WERI-Rb-1 (cell line): Measurements from ENCODE around the gene USHBP1.

Experiments used
- DNase-seq: peaks from one replicate; pipeline ENCODE4 v3.0.0-alpha.2; 2020
- H3K27ac ChIP-seq: fragments of 250-450 bp; sonication (Bioruptor Pico); 2 replicates; pipeline ENCODE4 v1.5.1; 2020; ENCODE audit warnings: mild to moderate bottlenecking, moderate library complexity
- H3K27me3 ChIP-seq: fragments of 250-450 bp; sonication (Bioruptor Pico); 2 replicates; pipeline ENCODE4 v1.5.1; 2021; ENCODE audit warnings: mild to moderate bottlenecking, low read depth, moderate library complexity; ENCODE audit not compliant: insufficient read depth, severe bottlenecking
- H3K36me3 ChIP-seq: fragments of 250-450 bp; sonication (Bioruptor Pico); 2 replicates; pipeline ENCODE4 v1.5.1; 2020; ENCODE audit warnings: mild to moderate bottlenecking, moderate library complexity
- H3K4me3 ChIP-seq: 2 replicates; pipeline ENCODE4 v1.5.1; 2011; ENCODE audit warnings: low read depth, mild to moderate bottlenecking, control low read depth, low read length
- H3K9me3 ChIP-seq: fragments of 250-450 bp; sonication (Bioruptor Pico); 2 replicates; pipeline ENCODE4 v1.5.1; 2021; ENCODE audit warnings: mild to moderate bottlenecking, moderate library complexity; ENCODE audit not compliant: severe bottlenecking
- TF ChIP-seq, protein P1 (sequence below): IDR thresholded peaks from 2 replicates; pipeline ENCODE4 v1.5.1; 2011; ENCODE audit warnings: low read depth, mild to moderate bottlenecking, control low read depth, inconsistent platforms, low read length

Gene USHBP1

DNA sequence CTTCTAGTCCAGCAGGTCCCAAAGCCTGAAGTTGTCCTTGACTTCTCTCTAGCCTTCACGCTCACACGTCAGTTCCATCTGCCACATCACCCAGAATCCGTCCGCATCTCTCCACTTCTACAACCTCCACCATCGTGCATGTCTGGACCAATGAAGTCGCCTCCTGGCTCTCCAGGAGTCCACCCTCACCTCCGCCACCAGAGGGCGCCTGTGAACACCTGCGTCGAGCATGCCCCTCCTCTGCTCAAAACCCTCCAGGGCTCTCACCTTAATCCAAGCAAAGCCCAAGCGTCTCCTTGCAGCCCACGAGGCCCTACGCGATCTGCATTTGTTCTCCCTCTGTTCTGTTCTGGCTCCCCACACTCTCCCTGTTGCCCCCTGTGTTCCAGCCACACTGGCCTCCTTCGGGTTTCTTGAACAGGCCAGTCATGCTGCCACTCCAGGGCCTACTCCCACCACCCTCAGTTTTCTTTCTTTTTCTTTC is 3.7 kb downstream of the USHBP1 start:
- H3K36me3 ChIP-seq: no peaks in the 10 kb centered on the region
- H3K27ac ChIP-seq: peak overlapping the region; percentile 87
- DNase-seq: peak; percentile 95
- H3K9me3 ChIP-seq: peaks cover 25% of the 10 kb centered on the region
- H3K27me3 ChIP-seq: no peaks in the 10 kb centered on the region
- TF ChIP-seq, protein P1, sequence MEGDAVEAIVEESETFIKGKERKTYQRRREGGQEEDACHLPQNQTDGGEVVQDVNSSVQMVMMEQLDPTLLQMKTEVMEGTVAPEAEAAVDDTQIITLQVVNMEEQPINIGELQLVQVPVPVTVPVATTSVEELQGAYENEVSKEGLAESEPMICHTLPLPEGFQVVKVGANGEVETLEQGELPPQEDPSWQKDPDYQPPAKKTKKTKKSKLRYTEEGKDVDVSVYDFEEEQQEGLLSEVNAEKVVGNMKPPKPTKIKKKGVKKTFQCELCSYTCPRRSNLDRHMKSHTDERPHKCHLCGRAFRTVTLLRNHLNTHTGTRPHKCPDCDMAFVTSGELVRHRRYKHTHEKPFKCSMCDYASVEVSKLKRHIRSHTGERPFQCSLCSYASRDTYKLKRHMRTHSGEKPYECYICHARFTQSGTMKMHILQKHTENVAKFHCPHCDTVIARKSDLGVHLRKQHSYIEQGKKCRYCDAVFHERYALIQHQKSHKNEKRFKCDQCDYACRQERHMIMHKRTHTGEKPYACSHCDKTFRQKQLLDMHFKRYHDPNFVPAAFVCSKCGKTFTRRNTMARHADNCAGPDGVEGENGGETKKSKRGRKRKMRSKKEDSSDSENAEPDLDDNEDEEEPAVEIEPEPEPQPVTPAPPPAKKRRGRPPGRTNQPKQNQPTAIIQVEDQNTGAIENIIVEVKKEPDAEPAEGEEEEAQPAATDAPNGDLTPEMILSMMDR: peak; percentile 97
- no peak overlapping the region for H3K4me3 ChIP-seq

DNA sequence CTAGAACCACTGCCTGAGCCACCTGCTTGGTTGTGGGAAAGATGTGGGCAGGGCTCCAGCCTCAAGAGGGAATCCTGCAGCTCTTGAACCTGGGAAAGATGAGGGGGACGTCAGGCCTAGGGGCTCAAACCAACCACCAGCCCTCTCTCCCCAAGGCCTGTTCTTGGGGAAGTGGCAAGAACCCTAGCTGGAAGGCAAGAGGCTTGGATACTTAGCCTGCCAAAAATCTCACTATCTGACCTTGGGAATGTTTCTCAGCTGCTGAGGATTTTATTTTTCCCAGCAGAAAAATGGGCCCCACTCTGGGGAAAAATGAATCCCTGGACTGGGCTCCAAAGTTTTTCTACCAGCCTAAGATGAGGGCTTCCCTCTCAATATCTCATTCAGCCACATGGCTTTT is 4.6 kb downstream of the USHBP1 start:
- H3K4me3 ChIP-seq: no peak overlapping the region
- H3K9me3 ChIP-seq: peaks cover 25% of the 10 kb centered on the region
- DNase-seq: no peak
- H3K27me3 ChIP-seq: no peaks in the 10 kb centered on the region
- no peaks in the 10 kb centered on the region for H3K36me3 ChIP-seq
- TF ChIP-seq, protein P1: no peak
- H3K27ac ChIP-seq: no peak overlapping the region

DNA sequence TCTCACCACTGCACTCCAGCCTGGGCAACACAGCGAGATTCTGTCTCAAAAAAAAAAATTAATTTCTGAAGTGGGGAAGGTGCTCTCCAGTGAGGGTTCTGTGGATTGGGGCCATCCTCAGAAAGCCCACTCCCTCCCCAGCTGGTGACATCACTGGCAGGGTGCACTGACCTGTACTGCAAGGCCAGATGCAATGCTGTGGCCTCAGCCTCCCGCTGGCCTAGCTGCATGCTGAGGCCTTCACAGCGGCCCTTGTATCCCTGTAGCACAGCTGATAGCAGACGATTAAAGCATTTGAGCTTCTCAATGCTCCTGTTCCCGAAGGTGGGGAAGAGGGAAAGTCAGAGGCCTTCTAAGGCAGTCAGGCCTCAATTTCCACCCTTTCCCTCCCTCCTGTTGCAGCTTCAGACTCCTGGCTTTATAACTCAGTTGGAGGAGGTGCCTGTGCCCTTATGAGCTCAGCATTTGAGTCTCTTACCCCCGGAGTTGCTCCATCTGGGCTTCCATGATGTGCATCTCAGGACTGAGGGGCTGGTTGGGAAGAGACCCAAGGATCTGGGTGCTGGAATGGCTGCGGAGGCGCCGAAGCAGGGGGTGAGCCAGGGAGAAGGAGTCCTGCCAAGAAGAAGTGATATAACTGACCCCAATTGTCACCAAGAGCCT is 5.3 kb downstream of the USHBP1 start:
- Histone ChIP-seq H3K36me3 (no peaks in the 10 kb centered on the region), H3K27ac (no peak overlapping the region), H3K9me3 (peaks cover 25% of the 10 kb centered on the region), H3K4me3 (no peak overlapping the region), H3K27me3 (no peaks in the 10 kb centered on the region)
- no peak for DNase-seq
- TF ChIP-seq, protein P1: no peak

DNA sequence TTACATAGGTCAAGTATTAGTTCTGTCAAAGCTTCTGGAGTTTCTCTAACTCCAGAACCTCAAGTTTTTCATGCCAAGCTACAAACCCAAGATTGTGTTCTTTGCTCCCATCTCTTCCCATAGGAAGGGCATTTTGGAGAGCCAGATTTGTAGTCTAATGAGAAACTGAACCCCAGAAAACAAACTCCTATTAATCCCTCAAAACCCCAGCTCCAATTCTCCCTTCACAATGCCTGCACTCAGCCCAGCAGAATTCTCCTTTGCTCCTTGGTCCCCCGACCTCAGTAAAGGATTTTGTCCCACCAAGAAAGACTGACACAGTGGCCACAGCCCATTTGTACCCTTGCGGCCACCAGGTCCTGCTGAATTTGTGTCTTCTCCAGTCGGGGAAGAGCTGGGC is 8.4 kb downstream of the USHBP1 start:
- no peaks in the 10 kb centered on the region for H3K27me3 ChIP-seq
- H3K4me3 ChIP-seq: no peak overlapping the region
- TF ChIP-seq, protein P1: no peak
- H3K36me3 ChIP-seq: no peaks in the 10 kb centered on the region
- no peak for DNase-seq
- H3K27ac ChIP-seq: no peak overlapping the region
- peaks cover 25% of the 10 kb centered on the region for H3K9me3 ChIP-seq

DNA sequence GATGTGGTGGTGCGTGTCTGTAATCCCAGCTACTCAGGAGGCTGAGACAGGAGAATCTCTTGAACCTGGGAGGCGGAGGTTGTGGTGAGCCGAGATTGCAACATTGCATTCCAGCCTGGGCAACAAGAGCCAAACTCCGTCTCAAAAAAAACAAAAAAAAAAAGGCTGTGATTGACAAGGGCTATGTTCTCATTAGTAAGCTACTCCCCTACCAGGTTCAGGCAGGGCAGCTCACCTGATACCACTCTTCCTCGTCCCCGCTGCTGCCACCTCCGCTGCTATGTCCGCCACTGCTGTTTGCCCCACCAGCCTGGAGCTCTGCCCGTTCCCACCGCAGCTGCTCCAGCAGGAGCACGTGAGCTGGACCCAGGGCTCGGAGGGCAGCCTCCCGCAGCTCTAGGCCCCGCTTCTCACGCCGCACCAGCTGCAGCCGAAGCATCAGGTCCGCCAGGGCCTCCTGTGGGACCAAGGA is 9.4 kb downstream of the USHBP1 start:
- TF ChIP-seq, protein P1: no peak
- DNase-seq: no peak
- Histone ChIP-seq H3K27me3 (no peaks in the 10 kb centered on the region), H3K4me3 (no peak overlapping the region), H3K9me3 (peaks cover 21% of the 10 kb centered on the region), H3K27ac (no peak overlapping the region), H3K36me3 (no peaks in the 10 kb centered on the region)

DNA sequence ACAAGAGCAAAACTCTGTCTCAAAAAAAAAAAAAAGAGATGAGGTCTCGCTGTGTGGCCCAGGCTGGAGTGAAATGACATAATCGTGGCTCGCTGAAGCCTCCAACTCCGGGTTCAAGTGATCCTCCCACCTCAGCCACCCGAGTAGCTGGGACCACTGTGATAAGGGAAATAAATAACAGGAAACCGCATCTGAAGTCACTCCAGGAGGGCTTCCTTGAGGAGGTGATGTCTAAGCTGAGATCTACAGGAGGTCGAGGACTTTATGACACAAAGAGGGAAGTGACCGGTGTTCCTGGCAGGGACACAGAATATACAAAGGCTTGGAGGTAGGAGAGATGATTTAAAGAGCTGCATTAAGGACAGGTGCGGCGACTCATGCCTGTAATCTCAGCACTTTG is 9.9 kb downstream of the USHBP1 start:
- DNase-seq: no peak
- TF ChIP-seq, protein P1: no peak
- H3K36me3 ChIP-seq: no peaks in the 10 kb centered on the region
- no peak overlapping the region for H3K27ac ChIP-seq
- H3K27me3 ChIP-seq: no peaks in the 10 kb centered on the region
- H3K4me3 ChIP-seq: no peak overlapping the region
- peaks cover 15% of the 10 kb centered on the region for H3K9me3 ChIP-seq
